ENCODE results near the gene CBX8.
"Not testable (repeated sequence)": the region's sequence is repeated elsewhere in the genome, so short reads cannot be mapped to it uniquely, and the experiment has no call there.

CBX8 gene

GRCh38 chr17:79777120-79777893 lies 19.6 kb downstream of the CBX8 start:
- peak; percentile 65 for DNase-seq

GRCh38 chr17:79776376-79777119 lies 20.3 kb downstream of the CBX8 start:
- no peak for DNase-seq

- DNase-seq = no peak
Measured at GRCh38 chr17:79775632-79776031, 21.2 kb downstream of the CBX8 start.

- no peak for DNase-seq
Measured at GRCh38 chr17:79774561-79774975, 22.3 kb downstream of the CBX8 start.

GRCh38 chr17:79772726-79773125 lies 24.2 kb downstream of the CBX8 start:
- not testable (repeated sequence) for DNase-seq

GRCh38 chr17:79771276-79771675 lies 25.6 kb downstream of the CBX8 start:
- DNase-seq = no peak

GRCh38 chr17:79769570-79770506 lies 27.0 kb downstream of the CBX8 start:
- DNase-seq = no peak

GRCh38 chr17:79765708-79766107 lies 31.2 kb downstream of the CBX8 start:
- no peak for DNase-seq

- no peak for DNase-seq
Measured at GRCh38 chr17:79761894-79762589, 34.8 kb downstream of the CBX8 start.

GRCh38 chr17:79760197-79760906 lies 36.5 kb downstream of the CBX8 start:
- no peak for DNase-seq

- DNase-seq = no peak
Measured at GRCh38 chr17:79758271-79758670, 38.6 kb downstream of the CBX8 start.

- DNase-seq = no peak
Measured at GRCh38 chr17:79757140-79757745, 39.6 kb downstream of the CBX8 start.

- DNase-seq = no peak
Measured at GRCh38 chr17:79755591-79755990, 41.3 kb downstream of the CBX8 start.

- DNase-seq = not testable (repeated sequence)
Measured at GRCh38 chr17:79754903-79755302, 42.0 kb downstream of the CBX8 start.

- DNase-seq = no peak
Measured at GRCh38 chr17:79754370-79754769, 42.5 kb downstream of the CBX8 start.

- DNase-seq = no peak
Measured at GRCh38 chr17:79752175-79752574, 44.7 kb downstream of the CBX8 start.

- no peak for DNase-seq
Measured at GRCh38 chr17:79750650-79751545, 46.0 kb downstream of the CBX8 start.

- no peak for DNase-seq
Measured at GRCh38 chr17:79749958-79750357, 46.9 kb downstream of the CBX8 start.

GRCh38 chr17:79749156-79749815 lies 47.6 kb downstream of the CBX8 start:
- peak; percentile 48 for DNase-seq
